Thoracic aorta (tissue), 2 donors: Measurements from ENCODE around the gene TTLL6. TPM values are rescaled to one million over a fixed set of nuclear protein-coding genes. Genes with fewer than 3 reads are reported as not detected.

Experiments used
- ATAC-seq: fragments of 150-250 bp; one replicate; pipeline ENCODE4 v1.8.0; 2017; ENCODE audit warnings: low read depth; ENCODE audit not compliant: insufficient number of reproducible peaks, low FRiP score
- DNase-seq: peaks from one replicate; pipeline ENCODE4 v3.0.0-alpha.2; 2020; ENCODE audit warnings: low spot score
- H3K27ac ChIP-seq, 2 donors: fragments of 200-600 bp; sonication (generic); 1 replicate in 1 of 2; 2 replicates in 1 of 2; pipeline ENCODE4 v1.5.1; 2016; ENCODE audit warnings: mild to moderate bottlenecking in 2 of 2, moderate library complexity in 2 of 2
- H3K27me3 ChIP-seq: fragments of 200-600 bp; sonication (generic); replicated peaks from 2 replicates; pipeline ENCODE4 v1.6.0; 2016; ENCODE audit warnings: mild to moderate bottlenecking; ENCODE audit not compliant: insufficient read depth
- H3K36me3 ChIP-seq: fragments of 200-600 bp; sonication (generic); one replicate; pipeline ENCODE4 v1.5.1; 2016
- H3K4me1 ChIP-seq, 2 donors: fragments of 200-600 bp; sonication (generic); 1 replicate in 1 of 2; 2 replicates in 1 of 2; pipeline versions ENCODE4 v1.5.1 to v1.6.0; 2016; ENCODE audit warnings: low read depth in 2 of 2, mild to moderate bottlenecking in 1 of 2; ENCODE audit not compliant: control insufficient read depth in 1 of 2
- H3K4me3 ChIP-seq: fragments of 200-600 bp; sonication (generic); 2 replicates; pipeline ENCODE4 v1.5.1; 2016; ENCODE audit warnings: mild to moderate bottlenecking
- H3K9me3 ChIP-seq: fragments of 200-600 bp; sonication (generic); 2 replicates; pipeline ENCODE4 v1.5.1; 2016
- total RNA-seq, 2 donors: library from RNA; depleted of rRNA; stranded (reverse); fragments of >200 nt; gene quantifications; one replicate each; pipeline versions ENCODE4 v1.1.0 to v1.2.3, GENCODE V29; 2016
- TF ChIP-seq, protein P1 (sequence below): fragments of 200-600 bp; sonication (generic); IDR thresholded peaks from one replicate; pipeline ENCODE4 v1.5.1; 2019; ENCODE audit warnings: antibody characterized with exemption

Gene TTLL6
- total RNA-seq, 2 donors from 2014 or later = not detected

DNA sequence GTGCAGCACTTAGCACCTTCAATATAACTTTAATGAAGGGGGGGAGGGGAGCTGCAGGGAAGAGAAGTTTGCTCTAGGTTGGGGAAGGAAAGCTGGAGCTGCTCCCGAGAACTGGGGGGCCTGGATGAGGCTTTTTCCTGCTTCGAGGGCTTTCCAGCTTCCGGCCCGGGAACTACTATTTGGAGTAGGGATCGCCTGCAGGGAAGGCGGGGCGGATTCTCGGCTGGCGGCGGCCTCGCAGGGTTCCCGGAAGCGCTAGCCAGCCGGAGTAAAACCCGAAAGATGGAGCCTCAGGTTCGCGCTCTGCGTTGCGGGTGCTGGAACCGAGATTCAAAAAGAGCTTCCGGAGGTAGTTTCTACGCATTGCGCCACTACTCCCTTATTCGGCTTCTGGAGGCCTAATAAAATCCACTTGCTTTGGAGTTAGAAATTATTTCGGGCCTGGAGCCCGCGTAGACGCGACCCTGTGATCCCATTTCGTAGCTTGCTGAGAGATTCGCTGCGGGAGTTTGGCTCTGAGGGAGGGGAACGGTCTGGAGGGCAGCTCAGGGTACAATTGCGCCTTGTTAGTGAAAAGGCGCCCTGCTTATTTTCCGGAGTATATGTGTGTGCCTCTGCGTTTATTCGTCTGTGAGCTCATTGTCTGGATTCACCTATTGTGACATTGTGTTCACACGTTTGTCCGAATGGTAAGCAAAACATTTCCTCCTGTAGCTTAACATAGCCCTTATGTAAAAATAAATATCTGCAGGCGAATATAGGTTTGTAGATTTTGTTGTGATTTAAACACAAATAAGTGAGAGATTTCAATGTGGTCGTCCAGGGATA, 93.4 kb downstream of the TTLL6 start:
- Histone ChIP-seq H3K36me3 (no peaks in the 10 kb centered on the region), H3K27ac (no peak overlapping the region), H3K27me3 (peaks cover 75% of the 10 kb centered on the region), H3K9me3 (no peaks in the 10 kb centered on the region), H3K4me3 (peak overlapping the region; percentile 53), H3K4me1 (peaks cover 6 to 36% of the 10 kb centered on the region in 2 donors)
- TF ChIP-seq, protein P1, sequence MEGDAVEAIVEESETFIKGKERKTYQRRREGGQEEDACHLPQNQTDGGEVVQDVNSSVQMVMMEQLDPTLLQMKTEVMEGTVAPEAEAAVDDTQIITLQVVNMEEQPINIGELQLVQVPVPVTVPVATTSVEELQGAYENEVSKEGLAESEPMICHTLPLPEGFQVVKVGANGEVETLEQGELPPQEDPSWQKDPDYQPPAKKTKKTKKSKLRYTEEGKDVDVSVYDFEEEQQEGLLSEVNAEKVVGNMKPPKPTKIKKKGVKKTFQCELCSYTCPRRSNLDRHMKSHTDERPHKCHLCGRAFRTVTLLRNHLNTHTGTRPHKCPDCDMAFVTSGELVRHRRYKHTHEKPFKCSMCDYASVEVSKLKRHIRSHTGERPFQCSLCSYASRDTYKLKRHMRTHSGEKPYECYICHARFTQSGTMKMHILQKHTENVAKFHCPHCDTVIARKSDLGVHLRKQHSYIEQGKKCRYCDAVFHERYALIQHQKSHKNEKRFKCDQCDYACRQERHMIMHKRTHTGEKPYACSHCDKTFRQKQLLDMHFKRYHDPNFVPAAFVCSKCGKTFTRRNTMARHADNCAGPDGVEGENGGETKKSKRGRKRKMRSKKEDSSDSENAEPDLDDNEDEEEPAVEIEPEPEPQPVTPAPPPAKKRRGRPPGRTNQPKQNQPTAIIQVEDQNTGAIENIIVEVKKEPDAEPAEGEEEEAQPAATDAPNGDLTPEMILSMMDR = no peak
- no peak for ATAC-seq
- no peak for DNase-seq

DNA sequence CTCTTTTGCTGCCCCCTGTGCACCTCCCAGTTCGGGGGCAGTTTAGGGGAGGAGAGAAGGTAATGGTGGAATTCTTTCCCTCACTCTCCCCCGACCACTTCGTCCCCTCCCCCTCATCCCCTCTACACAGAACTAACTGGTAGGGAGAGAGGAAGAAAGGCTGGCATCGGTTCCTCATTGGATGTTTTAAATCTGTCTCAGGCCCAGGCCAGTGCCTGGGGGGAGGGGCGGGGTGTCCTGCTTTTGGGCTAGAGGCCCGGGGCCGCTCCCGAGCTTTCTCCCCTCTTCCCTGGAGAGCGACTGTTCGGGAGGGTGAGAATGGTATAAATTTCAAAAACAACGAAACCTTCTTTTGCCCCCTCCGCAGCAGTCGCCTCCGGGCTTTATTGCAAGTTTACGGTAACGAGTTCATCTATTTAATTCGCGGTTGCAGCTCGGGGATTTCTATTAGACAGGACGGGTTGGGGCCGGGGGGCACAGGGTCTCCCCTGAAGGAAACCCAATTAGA, 94.1 kb downstream of the TTLL6 start, which contains the start of gene PRAC2:
Gene PRAC2, plus strand, starts transcription at position 271 of the 508 bp plus-strand sequence. CDS start 1,226 bp downstream, outside the sequence.
- no peaks in the 10 kb centered on the region for H3K36me3 ChIP-seq
- H3K4me3 ChIP-seq = peak within 1 kb of the TSS; percentile 53
- H3K4me1 ChIP-seq = peaks cover 2 to 31% of the 10 kb centered on the region in 2 donors
- TF ChIP-seq, protein P1 = no peak
- ATAC-seq (no peak), DNase-seq (no peak)
- H3K9me3 ChIP-seq = no peaks in the 10 kb centered on the region
- no peak within 1 kb of the TSS for H3K27ac ChIP-seq
- peaks cover 75% of the 10 kb centered on the region for H3K27me3 ChIP-seq

DNA sequence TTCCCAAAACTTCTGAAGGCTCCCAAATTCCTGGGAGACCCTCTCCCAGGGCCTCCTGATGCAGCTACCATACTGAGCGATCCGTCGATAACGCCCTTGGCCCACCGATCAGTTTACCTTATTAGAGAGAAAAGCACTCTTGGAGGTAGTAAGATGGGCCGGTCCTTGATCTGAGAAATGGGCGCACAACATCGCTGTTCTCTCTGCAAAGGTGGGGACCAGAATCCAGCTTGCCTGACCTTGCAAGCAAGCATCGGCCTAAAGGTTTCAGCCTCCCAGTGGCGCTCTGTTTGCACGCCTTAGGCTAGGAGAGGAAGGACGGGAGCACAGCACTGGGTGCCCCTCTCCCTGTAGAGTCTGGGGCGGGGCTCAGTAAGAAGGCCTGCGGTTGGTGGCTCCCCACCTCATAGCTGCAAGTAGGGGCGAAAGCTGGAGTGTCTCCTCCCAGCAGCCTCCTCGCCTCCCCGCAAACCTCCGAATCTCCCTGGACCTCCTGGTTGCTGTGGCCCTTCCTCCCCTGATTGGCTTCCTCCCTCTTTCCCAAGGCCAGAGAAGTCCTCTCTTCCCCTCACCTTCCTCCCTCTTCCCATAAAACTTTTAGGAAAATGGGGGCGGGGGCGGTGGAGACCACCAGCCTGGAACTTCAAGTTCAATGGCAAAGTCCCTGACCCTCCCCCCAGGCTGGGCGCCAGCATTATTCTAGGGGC, 94.7 kb downstream of the TTLL6 start, which contains the start of gene PRAC1:
Gene PRAC1, minus strand, starts transcription at position 318 of the 707 bp plus-strand sequence. Its CDS starts 126 bp downstream, at position 192.
- no peak for DNase-seq
- Histone ChIP-seq H3K27me3 (peaks cover 69% of the 10 kb centered on the region), H3K36me3 (no peaks in the 10 kb centered on the region), H3K4me3 (peak within 1 kb of the TSS; percentile 53), H3K4me1 (peaks cover 2 to 31% of the 10 kb centered on the region in 2 donors), H3K27ac (no peak within 1 kb of the TSS), H3K9me3 (no peaks in the 10 kb centered on the region)
- TF ChIP-seq, protein P1 = no peak
- no peak for ATAC-seq

DNA sequence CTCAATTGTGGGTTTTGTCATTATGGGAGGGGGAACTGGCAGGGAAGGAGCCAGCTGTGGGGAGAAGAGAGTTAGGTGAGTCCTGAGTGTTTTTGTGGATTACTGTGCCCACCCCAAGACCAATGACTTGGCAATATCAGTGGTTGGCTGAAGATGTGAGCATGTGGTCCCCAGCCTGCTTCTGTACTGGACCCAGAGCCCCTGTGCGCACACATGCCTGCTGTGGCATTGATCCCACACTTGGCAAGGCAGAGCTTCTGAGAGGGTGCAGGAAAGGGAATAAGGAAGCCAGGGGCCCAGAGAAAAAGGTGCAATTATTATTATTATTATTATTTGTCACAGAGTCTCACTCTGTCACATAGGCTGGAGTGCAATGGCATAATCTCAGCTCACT, 96.0 kb downstream of the TTLL6 start:
- no peaks in the 10 kb centered on the region for H3K36me3 ChIP-seq
- ATAC-seq (no peak), DNase-seq (no peak)
- TF ChIP-seq, protein P1 = no peak
- H3K4me3 ChIP-seq = no peak overlapping the region
- no peaks in the 10 kb centered on the region for H3K9me3 ChIP-seq
- no peak overlapping the region for H3K27ac ChIP-seq
- peaks cover 2 to 31% of the 10 kb centered on the region in 2 donors for H3K4me1 ChIP-seq
- peaks cover 67% of the 10 kb centered on the region for H3K27me3 ChIP-seq
